T-helper 9 cell (primary cell): ENCODE data around the gene OSTF1.
A peak's percentile ranks its signal among the peaks of the same experiment; 100 is the strongest.

Source experiments
- DNase-seq: peaks from one replicate; pipeline ENCODE4 v3.0.0-alpha.2; 2020

Gene OSTF1

GRCh38 chr9:75085640-75086039 is 2.7 kb upstream of the OSTF1 start:
- no peak for DNase-seq

GRCh38 chr9:75086541-75087288 is 1.6 kb upstream of the OSTF1 start:
- DNase-seq, result no peak

- DNase-seq, result peak; percentile 40
These were observed 958 bp upstream of the OSTF1 start for GRCh38 chr9:75087289-75087823.

GRCh38 chr9:75088646-75089372 is 495 bp downstream of the OSTF1 start:
- no peak for DNase-seq

- DNase-seq, result no peak
These were observed 1.1 kb downstream of the OSTF1 start for GRCh38 chr9:75089373-75089766.

GRCh38 chr9:75090579-75090978 is 2.3 kb downstream of the OSTF1 start:
- no peak for DNase-seq

- no peak for DNase-seq
These were observed 4.5 kb downstream of the OSTF1 start for GRCh38 chr9:75092766-75093165.

- no peak for DNase-seq
These were observed 8.5 kb downstream of the OSTF1 start for GRCh38 chr9:75096796-75097195.

- DNase-seq, result no peak
These were observed 12.8 kb downstream of the OSTF1 start for GRCh38 chr9:75101004-75101588.

GRCh38 chr9:75102177-75102790 is 14.0 kb downstream of the OSTF1 start:
- no peak for DNase-seq

GRCh38 chr9:75104607-75105006 is 16.3 kb downstream of the OSTF1 start:
- DNase-seq, result no peak

- no peak for DNase-seq
These were observed 16.8 kb downstream of the OSTF1 start for GRCh38 chr9:75105019-75105540.

GRCh38 chr9:75105841-75106240 is 17.5 kb downstream of the OSTF1 start:
- DNase-seq, result no peak

- no peak for DNase-seq
These were observed 18.5 kb downstream of the OSTF1 start for GRCh38 chr9:75106857-75107256.

- DNase-seq, result no peak
These were observed 20.3 kb downstream of the OSTF1 start for GRCh38 chr9:75108571-75108970.

- no peak for DNase-seq
These were observed 21.0 kb downstream of the OSTF1 start for GRCh38 chr9:75109210-75109839.

- DNase-seq, result no peak
These were observed 22.8 kb downstream of the OSTF1 start for GRCh38 chr9:75111019-75111622.

GRCh38 chr9:75112789-75113188 is 24.5 kb downstream of the OSTF1 start:
- DNase-seq, result no peak

GRCh38 chr9:75116306-75116705 is 28.0 kb downstream of the OSTF1 start:
- no peak for DNase-seq

GRCh38 chr9:75117564-75117963 is 29.2 kb downstream of the OSTF1 start:
- DNase-seq, result no peak

- no peak for DNase-seq
These were observed 32.4 kb downstream of the OSTF1 start for GRCh38 chr9:75120686-75121085.

- no peak for DNase-seq
These were observed 33.7 kb downstream of the OSTF1 start for GRCh38 chr9:75121914-75122558.
